GM12874 (cell line): Measurements from ENCODE around the gene NANOGP8.

Experiments used
- TF ChIP-seq, protein P1 (sequence below): IDR thresholded peaks from 2 replicates; pipeline ENCODE4 v1.5.1; 2011; ENCODE audit warnings: low read depth, mild to moderate bottlenecking, control low read depth, low read length, moderate library complexity; ENCODE audit not compliant: insufficient read depth

The NANOGP8 gene

DNA sequence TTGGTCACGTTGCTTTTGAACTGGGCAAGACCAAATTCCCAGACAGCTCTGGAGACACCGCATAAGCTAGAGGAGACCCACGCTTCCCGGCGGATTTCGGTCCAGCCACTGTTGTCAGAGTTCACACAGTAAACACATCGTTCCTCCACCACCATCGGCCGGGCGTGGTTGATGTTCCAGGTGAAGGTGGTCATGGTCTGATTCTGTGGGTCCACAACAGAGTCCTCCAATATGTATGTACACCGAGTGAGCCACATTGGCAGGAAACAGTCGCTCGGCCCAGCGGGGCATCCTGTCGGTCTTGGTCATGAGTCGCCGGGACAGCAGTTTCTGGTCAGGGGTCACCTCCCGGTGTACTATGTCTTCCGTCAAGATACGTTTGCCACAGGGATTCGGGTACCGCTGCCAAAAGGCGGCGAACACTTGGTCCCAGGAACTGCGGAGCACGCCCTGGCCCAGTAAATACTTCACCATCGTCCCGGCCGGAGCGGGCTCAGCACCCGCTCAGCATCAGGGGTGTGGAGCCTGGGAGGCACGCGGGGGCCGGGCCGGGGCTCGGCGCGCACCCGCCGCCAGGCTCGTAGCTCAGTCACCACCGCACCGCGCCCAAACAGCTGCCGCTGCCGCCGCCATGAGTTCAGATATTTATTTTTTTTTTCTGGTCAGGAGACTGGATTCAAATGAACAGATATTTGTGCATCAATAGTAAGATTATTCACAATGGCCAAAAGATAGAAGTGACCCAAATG, 36.7 kb upstream of the NANOGP8 start:
- TF ChIP-seq, protein P1, sequence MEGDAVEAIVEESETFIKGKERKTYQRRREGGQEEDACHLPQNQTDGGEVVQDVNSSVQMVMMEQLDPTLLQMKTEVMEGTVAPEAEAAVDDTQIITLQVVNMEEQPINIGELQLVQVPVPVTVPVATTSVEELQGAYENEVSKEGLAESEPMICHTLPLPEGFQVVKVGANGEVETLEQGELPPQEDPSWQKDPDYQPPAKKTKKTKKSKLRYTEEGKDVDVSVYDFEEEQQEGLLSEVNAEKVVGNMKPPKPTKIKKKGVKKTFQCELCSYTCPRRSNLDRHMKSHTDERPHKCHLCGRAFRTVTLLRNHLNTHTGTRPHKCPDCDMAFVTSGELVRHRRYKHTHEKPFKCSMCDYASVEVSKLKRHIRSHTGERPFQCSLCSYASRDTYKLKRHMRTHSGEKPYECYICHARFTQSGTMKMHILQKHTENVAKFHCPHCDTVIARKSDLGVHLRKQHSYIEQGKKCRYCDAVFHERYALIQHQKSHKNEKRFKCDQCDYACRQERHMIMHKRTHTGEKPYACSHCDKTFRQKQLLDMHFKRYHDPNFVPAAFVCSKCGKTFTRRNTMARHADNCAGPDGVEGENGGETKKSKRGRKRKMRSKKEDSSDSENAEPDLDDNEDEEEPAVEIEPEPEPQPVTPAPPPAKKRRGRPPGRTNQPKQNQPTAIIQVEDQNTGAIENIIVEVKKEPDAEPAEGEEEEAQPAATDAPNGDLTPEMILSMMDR, result no peak

GRCh38 chr15:35120173-35120572, 35.1 kb upstream of the NANOGP8 start:
- TF ChIP-seq, protein P1, result no peak

DNA sequence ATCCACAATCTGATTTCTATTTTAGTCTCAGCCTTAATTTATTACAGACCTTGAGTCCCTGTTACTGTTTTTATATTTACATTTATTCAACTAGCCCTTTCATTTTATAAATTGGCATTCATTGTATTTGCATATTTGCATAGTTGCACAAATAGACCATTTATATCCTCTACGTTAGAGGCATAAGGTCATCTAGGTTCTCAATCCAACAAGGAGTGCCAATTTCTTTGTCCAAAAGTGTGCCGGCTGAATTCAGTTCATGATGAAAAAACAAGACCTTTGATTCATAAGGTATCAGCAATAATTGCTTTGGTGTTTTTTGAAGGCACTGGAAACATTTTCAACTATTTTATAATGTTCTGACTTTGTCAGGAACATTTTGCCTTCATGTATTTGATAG, 33.9 kb upstream of the NANOGP8 start:
- TF ChIP-seq, protein P1, result no peak

DNA sequence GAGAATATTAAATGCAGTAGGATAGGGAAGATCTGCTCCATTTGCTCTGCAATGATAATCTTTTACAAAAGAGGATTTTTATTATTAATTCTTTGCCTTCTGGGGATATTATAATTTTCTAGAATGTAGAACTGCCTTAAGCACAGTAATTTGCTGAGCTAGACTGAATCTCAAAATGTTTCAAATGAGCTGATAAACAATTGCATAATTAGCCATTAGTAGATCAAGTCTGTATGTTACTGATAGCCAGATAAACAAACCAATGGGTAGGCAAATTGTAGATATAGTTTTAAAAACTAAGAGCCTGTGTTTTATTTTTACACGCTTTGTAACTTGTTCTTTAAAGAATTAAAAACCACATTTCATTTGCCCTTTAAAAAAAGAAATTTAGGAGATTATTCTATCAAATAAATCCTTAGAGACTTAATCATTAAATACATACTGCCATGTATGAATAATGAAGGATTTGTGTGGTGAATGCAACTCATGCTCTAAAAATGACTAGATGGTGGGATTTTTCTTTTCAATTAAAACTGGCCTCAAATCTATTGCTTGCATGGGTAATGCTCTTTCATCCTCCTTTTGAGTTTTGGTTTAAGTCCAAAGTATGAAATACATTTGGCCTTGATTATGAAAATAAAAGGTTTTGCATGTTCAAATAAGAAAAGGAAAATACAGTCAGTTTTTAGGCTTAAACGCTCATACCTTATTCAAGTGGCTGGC, 32.6 kb upstream of the NANOGP8 start:
- TF ChIP-seq, protein P1, result no peak

GRCh38 chr15:35115155-35115725, 30.1 kb upstream of the NANOGP8 start:
- TF ChIP-seq, protein P1, result no peak

DNA sequence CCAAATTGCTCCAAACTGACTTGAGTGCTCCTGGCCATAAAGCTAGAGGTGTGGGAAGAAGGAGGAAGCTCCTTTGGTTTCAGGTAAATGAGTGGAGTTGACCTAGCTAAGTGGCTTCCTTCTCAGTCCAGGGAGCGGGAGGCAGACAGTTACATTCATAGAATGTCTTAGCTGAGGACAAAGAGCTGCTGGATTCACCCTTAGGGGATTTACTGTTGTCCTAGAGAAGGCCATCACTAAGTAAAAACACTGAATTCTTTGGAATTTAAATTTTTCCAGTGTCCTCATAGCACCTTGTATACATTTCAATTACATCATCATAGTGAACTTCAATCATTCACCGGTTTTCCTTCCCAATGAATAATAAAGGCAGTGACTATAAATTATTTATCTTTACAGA, 27.3 kb upstream of the NANOGP8 start:
- TF ChIP-seq, protein P1, result no peak

DNA sequence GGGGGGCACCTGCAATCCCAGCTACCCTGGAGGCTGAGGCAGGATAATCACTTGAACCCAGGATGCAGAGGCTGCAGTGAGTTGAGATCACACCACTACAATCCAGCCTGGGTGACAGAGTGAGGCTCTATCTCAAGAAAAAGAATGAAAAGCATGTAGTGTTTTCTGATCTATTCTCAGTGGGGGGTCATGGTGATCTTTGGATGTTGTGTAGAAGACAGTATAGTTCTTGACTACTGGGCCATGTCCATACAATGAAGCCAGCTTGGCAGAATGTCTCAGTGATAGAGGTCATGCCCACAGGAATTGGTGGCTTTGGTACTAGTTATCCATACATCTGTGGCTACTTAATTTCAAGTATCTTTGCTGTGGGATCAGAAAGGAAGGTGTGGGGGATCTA, 26.8 kb upstream of the NANOGP8 start:
- TF ChIP-seq, protein P1, result no peak
